A549 (cell line): ENCODE results near the gene C17orf78. TPM values are rescaled to one million over a fixed set of nuclear protein-coding genes. Genes with fewer than 3 reads are reported as not detected.

Experiments used
- ATAC-seq, 2 experiments: fragments of 200-7000 bp in 1 of 2; fragments of >200 bp in 1 of 2; cut with Nextera tagmentation in 1 of 2; cut with Tn5 transposase in 1 of 2; 3 replicates each; pipeline versions ENCODE4 v1.8.0 to v1.9.1; 2018 to 2020; ENCODE audit warnings: mild to moderate bottlenecking in 1 of 2, moderate library complexity in 1 of 2
- CTCF ChIA-PET: fragments of 300-600 bp; sonication (Branson Sonifier 250); formaldehyde crosslinking; extraction: SDS; loops from one replicate; lab custom pipeline; 2021; ENCODE audit warnings: antibody characterized with exemption, inconsistent platforms; lab: Yijun Ruan, JAX
- POLR2A ChIA-PET: fragments of 350-600 bp; formaldehyde crosslinking; extraction: SDS; loops from one replicate; lab custom pipeline; 2021; ENCODE audit warnings: antibody characterized with exemption, inconsistent platforms; lab: Yijun Ruan, JAX
- DNase-seq, 2 experiments: peaks; one replicate each; pipeline versions ENCODE4 v3.0.0 to v3.0.0-alpha.2; 2011 to 2016; ENCODE audit warnings: low read depth in 1 of 2, low spot score in 1 of 2
- FAIRE-seq: peaks from 2 replicates; lab custom pipeline; 2011; peaks lifted over from hg19 to GRCh38; lab: Jason Lieb, UNC
- H3K27ac ChIP-seq, 2 experiments: fragments of >200 bp; sonication (Bioruptor Twin); formaldehyde crosslinking; 3 replicates each; pipeline ENCODE4 v1.5.1; 2016 to 2017
- H3K4me1 ChIP-seq: fragments of >200 bp; sonication (Bioruptor Twin); formaldehyde crosslinking; 3 replicates; pipeline ENCODE4 v1.6.1; 2016
- H3K4me2 ChIP-seq: fragments of >200 bp; sonication (Bioruptor Twin); formaldehyde crosslinking; 3 replicates; pipeline ENCODE4 v1.6.1; 2016
- H3K4me3 ChIP-seq: fragments of >200 bp; sonication (Bioruptor Twin); formaldehyde crosslinking; 3 replicates; pipeline ENCODE4 v1.5.1; 2016
- H3K9me3 ChIP-seq: fragments of >200 bp; sonication (Bioruptor Twin); formaldehyde crosslinking; 3 replicates; pipeline ENCODE4 v1.6.1; 2016
- BHLHE40 ChIP-seq: IDR thresholded peaks from 2 replicates; pipeline ENCODE4 v1.6.1; 2012; ENCODE audit warnings: low read depth, low read length, inconsistent platforms
- CBX2 ChIP-seq: fragments of 200-600 bp; sonication (generic); IDR thresholded peaks from 2 replicates; pipeline ENCODE4 v1.6.1; 2016; ENCODE audit warnings: low read depth, mild to moderate bottlenecking, borderline replicate concordance
- CBX8 ChIP-seq: fragments of 200-600 bp; sonication (generic); IDR thresholded peaks from 2 replicates; pipeline ENCODE4 v1.6.1; 2016
- CEBPB ChIP-seq, 2 experiments: fragments of >200 bp in 1 of 2; sonication (Bioruptor Twin) in 1 of 2; formaldehyde crosslinking in 1 of 2; IDR thresholded peaks; 2 replicates each; pipeline ENCODE4 v1.6.1; 2012 to 2016
- CHD4 ChIP-seq: fragments of 200-600 bp; sonication (generic); IDR thresholded peaks from 2 replicates; pipeline ENCODE4 v1.6.1; 2016; ENCODE audit warnings: antibody characterized with exemption, mild to moderate bottlenecking, borderline replicate concordance
- E2F6 ChIP-seq: IDR thresholded peaks from 2 replicates; pipeline ENCODE4 v1.6.1; 2012; ENCODE audit warnings: low read depth, borderline replicate concordance
- EHF ChIP-seq: fragments of 250-450 bp; sonication (Bioruptor Pico); IDR thresholded peaks from 2 replicates; pipeline ENCODE4 v1.5.0; 2020; ENCODE audit warnings: mild to moderate bottlenecking
- EP300 ChIP-seq, 2 experiments: fragments of >200 bp; sonication (Bioruptor Twin); formaldehyde crosslinking; IDR thresholded peaks; 2 replicates in 1 of 2; 3 replicates in 1 of 2; pipeline ENCODE4 v1.6.1; 2016 to 2017
- FOSB ChIP-seq: fragments of 250-450 bp; sonication (Bioruptor Pico); IDR thresholded peaks from 2 replicates; pipeline ENCODE4 v1.5.0; 2020; ENCODE audit warnings: mild to moderate bottlenecking, moderate library complexity
- HDAC2 ChIP-seq: fragments of 200-600 bp; sonication (generic); IDR thresholded peaks from 2 replicates; pipeline ENCODE4 v1.6.1; 2016
- HOXA7 ChIP-seq: fragments of 250-450 bp; sonication (Bioruptor Pico); IDR thresholded peaks from 2 replicates; pipeline ENCODE4 v1.5.0; 2020; ENCODE audit warnings: mild to moderate bottlenecking, moderate library complexity
- KDM1A ChIP-seq: fragments of 200-600 bp; sonication (generic); IDR thresholded peaks from 2 replicates; pipeline ENCODE4 v1.6.1; 2016; ENCODE audit warnings: low read depth, mild to moderate bottlenecking
- MAFK ChIP-seq: fragments of 450-650 bp; IDR thresholded peaks from 2 replicates; pipeline ENCODE4 v1.6.1; 2014; ENCODE audit not compliant: partially characterized antibody
- MAZ ChIP-seq: fragments of 150-350 bp; IDR thresholded peaks from 2 replicates; pipeline ENCODE4 v1.6.1; 2014; ENCODE audit warnings: antibody characterized with exemption, low read depth, low read length, borderline replicate concordance
- NR3C1 ChIP-seq: fragments of >200 bp; sonication (Bioruptor Twin); formaldehyde crosslinking; IDR thresholded peaks from 3 replicates; pipeline ENCODE4 v1.6.1; 2017
- PBX3 ChIP-seq: IDR thresholded peaks from 2 replicates; pipeline ENCODE4 v1.6.1; 2012
- POLR2A ChIP-seq: IDR thresholded peaks from 2 replicates; pipeline ENCODE4 v1.6.1; 2012; ENCODE audit warnings: mild to moderate bottlenecking, low read length
- POLR2AphosphoS2 ChIP-seq: conservative IDR thresholded peaks from 2 replicates; pipeline ENCODE4 v1.6.1; 2012; ENCODE audit warnings: low read length, improper control_type of control experiment, inconsistent platforms
- RARB ChIP-seq: fragments of 250-450 bp; sonication (Bioruptor Pico); IDR thresholded peaks from 2 replicates; pipeline ENCODE4 v1.8.0; 2021; ENCODE audit warnings: mild to moderate bottlenecking, moderate library complexity
- RCOR1 ChIP-seq: fragments of 150-350 bp; IDR thresholded peaks from 2 replicates; pipeline ENCODE4 v1.6.1; 2014; ENCODE audit warnings: antibody characterized with exemption, low read length, low read depth
- SMC3 ChIP-seq: fragments of >200 bp; sonication (Bioruptor Twin); formaldehyde crosslinking; IDR thresholded peaks from 3 replicates; pipeline ENCODE4 v1.6.1; 2018; ENCODE audit warnings: inconsistent platforms
- TP53 ChIP-seq: fragments of 250-450 bp; sonication (Bioruptor Pico); IDR thresholded peaks from 2 replicates; pipeline ENCODE4 v1.5.0; 2021; ENCODE audit warnings: mild to moderate bottlenecking, moderate library complexity
- USF2 ChIP-seq: fragments of 450-650 bp; IDR thresholded peaks from 2 replicates; pipeline ENCODE4 v1.6.1; 2014; ENCODE audit warnings: antibody characterized with exemption
- ZSCAN20 ChIP-seq: fragments of 250-450 bp; sonication (Bioruptor Pico); IDR thresholded peaks from 2 replicates; pipeline ENCODE4 v1.8.0; 2022; ENCODE audit warnings: mild to moderate bottlenecking, moderate library complexity
- WGBS: methylation state at CpG from one replicate; pipeline ENCODE4 v1.1.6; 2017; ENCODE audit errors: missing lambda C conversion rate; 5-methylcytosine and 5-hydroxymethylcytosine counted together
- polyA plus RNA-seq, 4 experiments: library from polyadenylated mRNA; depleted of rRNA in 3 of 4; stranded (reverse); fragments of >200 nt; fragmentation: RNase III in 1 of 4; extraction: RNeasy Plus Mini Kit Qiagen cat#74134 plus additional on column Dnase treatment in 1 of 4; gene quantifications; 2 replicates in 3 of 4; 3 replicates in 1 of 4; pipeline ENCODE4 v1.2.3, GENCODE V29; 2011 to 2017
- TF ChIP-seq, protein P1 (sequence below): fragments of >200 bp; sonication (Bioruptor Twin); formaldehyde crosslinking; IDR thresholded peaks from 3 replicates; pipeline ENCODE4 v1.5.1; 2016
- TF ChIP-seq, protein P2 (sequence below): fragments of >200 bp; sonication (Bioruptor Twin); formaldehyde crosslinking; IDR thresholded peaks from 3 replicates; pipeline ENCODE4 v1.6.1; 2016

The C17orf78 gene
- polyA plus RNA-seq, 2 of the 4 experiments (the other 2 are of a cell fraction), result not detected

DNA sequence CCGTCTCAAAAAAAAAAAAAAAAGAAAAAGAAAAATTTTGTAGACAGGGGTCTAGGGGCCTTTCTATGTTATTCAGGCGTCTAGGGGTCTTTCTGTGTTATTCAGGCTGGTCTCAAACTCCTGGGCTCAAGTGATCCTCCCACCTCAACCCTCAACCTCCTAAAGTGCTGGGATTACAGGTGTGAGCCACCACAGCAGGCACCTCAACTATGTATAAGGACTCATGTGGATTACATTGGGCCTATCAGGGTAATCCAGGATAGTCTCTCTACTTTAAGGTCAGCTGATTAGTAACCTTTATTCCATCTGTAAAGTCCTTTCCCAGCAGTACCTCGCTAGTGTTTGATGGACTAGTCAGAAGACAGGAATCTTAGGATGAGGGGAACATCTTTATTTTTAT is 53.3 kb downstream of the C17orf78 start (continued):
- TF ChIP-seq, protein P1, sequence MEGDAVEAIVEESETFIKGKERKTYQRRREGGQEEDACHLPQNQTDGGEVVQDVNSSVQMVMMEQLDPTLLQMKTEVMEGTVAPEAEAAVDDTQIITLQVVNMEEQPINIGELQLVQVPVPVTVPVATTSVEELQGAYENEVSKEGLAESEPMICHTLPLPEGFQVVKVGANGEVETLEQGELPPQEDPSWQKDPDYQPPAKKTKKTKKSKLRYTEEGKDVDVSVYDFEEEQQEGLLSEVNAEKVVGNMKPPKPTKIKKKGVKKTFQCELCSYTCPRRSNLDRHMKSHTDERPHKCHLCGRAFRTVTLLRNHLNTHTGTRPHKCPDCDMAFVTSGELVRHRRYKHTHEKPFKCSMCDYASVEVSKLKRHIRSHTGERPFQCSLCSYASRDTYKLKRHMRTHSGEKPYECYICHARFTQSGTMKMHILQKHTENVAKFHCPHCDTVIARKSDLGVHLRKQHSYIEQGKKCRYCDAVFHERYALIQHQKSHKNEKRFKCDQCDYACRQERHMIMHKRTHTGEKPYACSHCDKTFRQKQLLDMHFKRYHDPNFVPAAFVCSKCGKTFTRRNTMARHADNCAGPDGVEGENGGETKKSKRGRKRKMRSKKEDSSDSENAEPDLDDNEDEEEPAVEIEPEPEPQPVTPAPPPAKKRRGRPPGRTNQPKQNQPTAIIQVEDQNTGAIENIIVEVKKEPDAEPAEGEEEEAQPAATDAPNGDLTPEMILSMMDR, result no peak
- TF ChIP-seq USF2 (no peak), CBX8 (no peak)

- Histone ChIP-seq H3K4me2 (no peak overlapping the region), H3K4me1 (peaks cover 14% of the 10 kb centered on the region; the same call in 2 of the 3 replicates), H3K27ac (no peak overlapping the region; a peak in 1 of 6 replicates)
- FAIRE-seq, result no peak
- no peak for DNase-seq
- CTCF ChIA-PET, result interaction anchor here (0.9 to 2.0 kb wide), 4 partner anchors 9 to 56 kb away, joined by 3 to 6 read pairs (median 4); no protein-coding TSS in a partner anchor
- TF ChIP-seq MAFK, result no peak
- TF ChIP-seq, protein P2, sequence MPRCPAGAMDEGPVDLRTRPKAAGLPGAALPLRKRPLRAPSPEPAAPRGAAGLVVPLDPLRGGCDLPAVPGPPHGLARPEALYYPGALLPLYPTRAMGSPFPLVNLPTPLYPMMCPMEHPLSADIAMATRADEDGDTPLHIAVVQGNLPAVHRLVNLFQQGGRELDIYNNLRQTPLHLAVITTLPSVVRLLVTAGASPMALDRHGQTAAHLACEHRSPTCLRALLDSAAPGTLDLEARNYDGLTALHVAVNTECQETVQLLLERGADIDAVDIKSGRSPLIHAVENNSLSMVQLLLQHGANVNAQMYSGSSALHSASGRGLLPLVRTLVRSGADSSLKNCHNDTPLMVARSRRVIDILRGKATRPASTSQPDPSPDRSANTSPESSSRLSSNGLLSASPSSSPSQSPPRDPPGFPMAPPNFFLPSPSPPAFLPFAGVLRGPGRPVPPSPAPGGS, result no peak
- TF ChIP-seq PBX3, result no peak
- no peak for TF ChIP-seq EHF (CRISPR knock-in tag)
- TF ChIP-seq SMC3, result no peak
- no peak for TF ChIP-seq POLR2AphosphoS2
- TF ChIP-seq RCOR1, result no peak
- TF ChIP-seq MAZ, result no peak
- TF ChIP-seq USF2, result no peak
- TF ChIP-seq HDAC2, result no peak
- no peak for TF ChIP-seq HOXA7
- TF ChIP-seq CBX8, result no peak
- TF ChIP-seq CEBPB (IDR thresholded peaks at IDR 0.05), result no peak
- no peak for TF ChIP-seq EP300 (IDR thresholded peaks at IDR 0.05)
- TF ChIP-seq CHD4, result no peak
- no peak for TF ChIP-seq E2F6
- TF ChIP-seq, all 56 proteins: peak for 0
- WGBS, result 94% methylated on average over 1 of the region's 1 CpG
- POLR2A ChIA-PET, result interaction anchor here (1.5 kb wide), 1 partner anchor 22 kb away, joined by 9 read pairs; the partner anchor contains the start of genes ACACA and TADA2A
- H3K4me3 ChIP-seq, result no peak overlapping the region
- no peak for ATAC-seq
- H3K9me3 ChIP-seq, result no peaks in the 10 kb centered on the region
Observed at GRCh38 chr17:37429453-37429852, 53.7 kb downstream of the C17orf78 start.

DNA sequence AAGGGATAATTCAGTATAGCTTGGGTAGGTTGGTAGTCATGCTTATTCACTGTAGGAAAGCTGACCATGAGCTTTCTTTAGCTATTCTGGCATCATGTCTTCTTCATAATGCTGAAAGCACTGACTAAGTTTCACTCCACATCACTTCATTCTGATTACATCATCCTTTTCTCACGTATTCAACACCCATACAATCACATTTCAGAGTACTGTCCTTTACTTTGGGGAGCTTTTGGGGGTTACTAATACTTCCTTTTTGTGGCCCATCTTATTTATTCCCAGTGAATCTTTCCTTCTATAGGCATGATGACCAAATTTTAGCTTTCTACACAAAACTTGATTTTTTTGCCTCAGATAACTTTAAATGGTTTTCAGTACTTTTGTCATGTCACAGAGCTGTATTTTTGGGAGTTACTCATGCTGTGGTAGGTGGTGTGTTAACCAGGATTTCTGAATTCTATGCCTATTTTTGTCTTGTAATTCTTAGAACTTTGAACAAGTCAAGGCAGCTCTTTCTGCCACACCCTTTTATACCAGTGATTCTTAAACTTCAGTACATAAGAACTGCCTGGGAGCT is 54.4 kb downstream of the C17orf78 start:
- FAIRE-seq, result no peak
- TF ChIP-seq ZSCAN20 (CRISPR knock-in tag) (no peak), RARB (CRISPR knock-in tag) (no peak), FOSB (no peak), USF2 (no peak), POLR2AphosphoS2 (no peak), CEBPB (IDR thresholded peaks at IDR 0.05) (no peak), NR3C1 (no peak), KDM1A (no peak), POLR2A (no peak), CHD4 (no peak), BHLHE40 (no peak), TP53 (CRISPR knock-in tag) (no peak), CBX2 (no peak)
- TF ChIP-seq, protein P2, result no peak
- peaks cover 14% of the 10 kb centered on the region; the same call in 2 of the 3 replicates for H3K4me1 ChIP-seq
- no peak overlapping the region for H3K4me3 ChIP-seq
- ChIA-PET CTCF (interaction anchor here (0.8 to 2.0 kb wide), 7 partner anchors 8 to 56 kb away, joined by 3 to 6 read pairs (median 3); no protein-coding TSS in a partner anchor), POLR2A (interaction anchor here (1.5 kb wide), 1 partner anchor 23 kb away, joined by 9 read pairs; the partner anchor contains the start of genes ACACA and TADA2A)
- no peak for DNase-seq
- peak overlapping the region; percentile 9; the same call in 2 of the 3 replicates for H3K4me2 ChIP-seq
- H3K27ac ChIP-seq, result peak overlapping the region; percentile 6 to 12; a peak in 2 of 6 replicates
- 55% methylated on average over 1 of the region's 1 CpG for WGBS
- H3K9me3 ChIP-seq, result no peaks in the 10 kb centered on the region
- ATAC-seq, result peak; percentile 39; a peak in 1 of 6 replicates
